CD4-positive, alpha-beta T cell treated with Interleukin-10 for 1 hour (primary cell): ENCODE results near the gene AGPAT4.

Experiments
- DNase-seq: peaks from one replicate; pipeline ENCODE4 v3.0.0-alpha.2; 2020

AGPAT4 gene

GRCh38 chr6:161161889-161162624, 111.8 kb downstream of the AGPAT4 start:
- no peak for DNase-seq

GRCh38 chr6:161161121-161161520, 112.7 kb downstream of the AGPAT4 start:
- DNase-seq = no peak

GRCh38 chr6:161154796-161155335, 119.0 kb downstream of the AGPAT4 start:
- DNase-seq = no peak

- DNase-seq = no peak
Measured at GRCh38 chr6:161153725-161154124, 120.1 kb downstream of the AGPAT4 start.

- DNase-seq = no peak
Measured at GRCh38 chr6:161152907-161153662, 120.8 kb downstream of the AGPAT4 start.

DNA sequence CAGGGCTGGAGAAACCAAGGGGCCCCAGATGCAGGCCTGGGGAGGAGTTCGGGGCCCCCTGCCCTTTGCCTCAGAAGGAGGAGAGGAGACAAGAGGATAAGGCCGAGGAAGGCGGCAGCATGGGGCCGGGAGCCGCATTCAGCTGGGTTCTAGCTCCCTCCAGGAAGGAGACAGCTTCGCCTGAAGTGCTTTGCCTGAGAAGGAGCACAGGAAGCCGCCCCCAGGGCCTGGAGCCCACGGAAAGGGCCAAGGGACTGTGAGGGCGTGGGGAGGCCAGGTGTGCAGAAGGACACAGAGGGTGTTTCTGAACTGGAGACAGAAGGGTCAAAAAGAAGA, 121.4 kb downstream of the AGPAT4 start:
- no peak for DNase-seq

- no peak for DNase-seq
Measured at GRCh38 chr6:161151660-161152526, 122.0 kb downstream of the AGPAT4 start.

- no peak for DNase-seq
Measured at GRCh38 chr6:161151059-161151645, 122.7 kb downstream of the AGPAT4 start.

GRCh38 chr6:161150566-161150965, 123.3 kb downstream of the AGPAT4 start:
- no peak for DNase-seq

- DNase-seq = no peak
Measured at GRCh38 chr6:161150136-161150535, 123.7 kb downstream of the AGPAT4 start.

GRCh38 chr6:161143663-161144430, 130.0 kb downstream of the AGPAT4 start:
- no peak for DNase-seq

DNA sequence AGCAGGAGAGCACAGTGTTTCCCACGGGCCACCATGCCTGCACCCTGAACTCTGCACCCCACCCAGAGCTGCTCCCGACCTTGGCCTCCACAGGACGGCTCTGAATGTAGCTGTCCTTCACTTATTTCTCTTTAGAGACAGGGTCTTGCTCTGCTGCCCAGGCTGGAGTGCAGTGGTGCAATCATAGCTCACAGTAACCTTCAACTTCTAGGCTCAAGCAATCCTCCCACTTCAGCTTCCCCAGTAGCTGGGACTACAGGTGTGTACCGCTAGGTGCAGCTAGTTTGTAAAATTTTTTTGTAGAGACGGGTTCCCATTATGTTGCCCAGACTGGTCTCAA, 130.9 kb downstream of the AGPAT4 start:
- DNase-seq = no peak

DNA sequence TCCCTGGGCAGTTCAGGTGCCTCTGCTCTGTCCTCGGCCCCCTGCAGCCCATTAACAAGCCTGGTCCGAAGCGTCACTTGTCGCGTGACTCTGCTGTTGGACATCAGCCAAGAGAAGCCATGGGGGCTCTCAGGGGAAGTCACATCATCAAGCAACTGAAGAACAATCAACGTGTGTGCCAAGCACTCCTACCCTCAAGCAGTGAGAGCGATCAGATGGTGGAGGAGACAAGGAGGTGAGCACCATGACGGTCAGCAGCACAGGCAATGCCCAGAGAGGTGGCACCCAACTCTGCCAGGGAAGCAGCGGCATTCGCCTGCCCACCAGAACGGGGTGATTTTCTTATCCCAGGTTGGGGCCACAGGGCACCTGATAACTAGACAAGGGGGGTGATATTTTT, 132.7 kb downstream of the AGPAT4 start:
- DNase-seq = no peak

- no peak for DNase-seq
Measured at GRCh38 chr6:161140554-161140875, 133.3 kb downstream of the AGPAT4 start.

GRCh38 chr6:161139766-161140553, 133.9 kb downstream of the AGPAT4 start:
- no peak for DNase-seq

GRCh38 chr6:161139304-161139765, 134.5 kb downstream of the AGPAT4 start:
- no peak for DNase-seq

GRCh38 chr6:161138543-161139303, 135.1 kb downstream of the AGPAT4 start:
- DNase-seq = no peak

- no peak for DNase-seq
Measured at GRCh38 chr6:161137839-161138542, 135.9 kb downstream of the AGPAT4 start.

DNA sequence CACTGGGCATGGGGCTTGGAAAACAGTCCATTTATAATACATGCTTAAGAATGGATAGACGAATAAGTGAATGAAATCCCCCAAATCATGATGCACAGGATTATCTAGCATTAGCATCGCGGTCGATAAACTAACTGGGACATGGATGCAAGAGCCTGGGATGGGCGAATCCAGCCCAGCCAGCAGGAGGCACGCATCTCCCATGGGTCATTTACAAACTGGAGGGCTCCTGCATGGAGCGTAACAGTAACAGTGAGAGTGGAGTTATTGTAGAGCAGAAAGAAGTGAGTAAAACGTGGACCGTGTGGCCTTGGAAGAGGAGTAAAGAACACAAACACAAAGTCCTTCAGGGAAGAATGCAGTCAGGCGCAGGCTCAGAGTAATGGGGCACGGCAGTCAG, 136.5 kb downstream of the AGPAT4 start:
- DNase-seq = no peak

- no peak for DNase-seq
Measured at GRCh38 chr6:161136655-161137054, 137.2 kb downstream of the AGPAT4 start.
